ENCODE measurements around the gene DGKD. TPM values are rescaled to one million over a fixed set of nuclear protein-coding genes. Genes with fewer than 3 reads are reported as not detected.
A peak's percentile ranks its signal among the peaks of the same experiment; 100 is the strongest.

Gene DGKD
- total RNA-seq = 100 to 1,000 TPM in 4 of 5 experiments, 10 to 100 TPM in 1; 61.6 to 252 (median 213) TPM
- polyA plus RNA-seq = 10 to 100 TPM; 25.8 to 41.0 TPM
- total RNA-seq = 329 reads per million, percentile 96 among the genes with 10 or more reads in this experiment

GRCh38 chr2:233353769-233354499 is at the start of gene DGKD:
Gene DGKD, plus strand, starts transcription at chr2:233354494. Its CDS starts 25 bp downstream, at chr2:233354519.
- H3K27me3 ChIP-seq (ENCODE audit: control insufficient read depth in 2 of 2, insufficient read depth in 2 of 2, low read length in 2 of 2) = no peaks in the 10 kb centered on the region
- Mint-ChIP-seq H3K36me3 (peaks cover 0 to 23% (median 4%) of the 10 kb centered on the region in 5 donors), H3K4me3 (peak within 1 kb of the TSS; percentile 92 to 98 (median 94)), H3K9me3 (peaks cover 0 to 3% (median 0%) of the 10 kb centered on the region in 11 donors), H3K4me1 (peaks cover 57 to 74% (median 67%) of the 10 kb centered on the region in 7 donors), H3K27me3 (no peaks in the 10 kb centered on the region), H3K27ac (peak within 1 kb of the TSS; percentile 86 to 96 (median 92))
- no peaks in the 10 kb centered on the region for H3K9me3 ChIP-seq (ENCODE audit: control insufficient read depth in 2 of 3, low read length in 3 of 3)
- intact Hi-C loops (cut with micrococcal nuclease) = loop anchor here in 1 of 2 donors (1.0 to 2.0 kb wide), 3 partner anchors 23 to 103 kb away; partner anchors contain the start of gene ATG16L1
- DNase-seq (peak; percentile 42 to 81 (median 69)), ATAC-seq (peak; percentile 96)
- CTCF ChIA-PET = interaction anchor here (0.6 to 1.6 kb wide), 7 partner anchors 22 to 90 kb away, joined by 3 to 10 read pairs (median 4); no protein-coding TSS in a partner anchor
- no peaks in the 10 kb centered on the region for H3K36me3 ChIP-seq (ENCODE audit: control insufficient read depth in 2 of 3, insufficient read depth in 3 of 3, low read length in 3 of 3)
- H3K4me3 ChIP-seq (ENCODE audit: low read length) = peak within 1 kb of the TSS; percentile 83
- POLR2A ChIA-PET = interaction anchor here (0.8 to 1.6 kb wide), 9 partner anchors 11 to 272 kb away, joined by 3 to 13 read pairs (median 3); no protein-coding TSS in a partner anchor
- peak within 1 kb of the TSS; percentile 72 for H3K27ac ChIP-seq (ENCODE audit: low read depth, low read length)
- peaks cover 36 to 42% of the 10 kb centered on the region in 2 donors for H3K4me1 ChIP-seq (ENCODE audit: control insufficient read depth in 2 of 2, insufficient read depth in 2 of 2, low read length in 2 of 2)

- no peak for DNase-seq
- H3K27me3 ChIP-seq (ENCODE audit: control insufficient read depth in 2 of 2, insufficient read depth in 2 of 2, low read length in 2 of 2) = no peaks in the 10 kb centered on the region
- no peak within 1 kb of the TSS for H3K4me3 Mint-ChIP-seq
- no peaks in the 10 kb centered on the region for H3K9me3 Mint-ChIP-seq
- intact Hi-C loops (cut with micrococcal nuclease) = no loop called here
- peaks cover 0 to 9% (median 0%) of the 10 kb centered on the region in 5 donors for H3K27me3 Mint-ChIP-seq
- no peaks in the 10 kb centered on the region for H3K9me3 ChIP-seq (ENCODE audit: control insufficient read depth in 2 of 3, low read length in 3 of 3)
- H3K36me3 ChIP-seq (ENCODE audit: control insufficient read depth in 2 of 3, insufficient read depth in 3 of 3, low read length in 3 of 3) = no peaks in the 10 kb centered on the region
- H3K4me1 Mint-ChIP-seq = peaks cover 0 to 13% (median 4%) of the 10 kb centered on the region in 7 donors
- peak within 1 kb of the TSS in 3 of 9 donors; percentile 27 to 81 (median 31) for H3K27ac Mint-ChIP-seq
- H3K27ac ChIP-seq (ENCODE audit: low read depth, low read length) = no peak within 1 kb of the TSS
- H3K4me1 ChIP-seq (ENCODE audit: control insufficient read depth in 2 of 2, insufficient read depth in 2 of 2, low read length in 2 of 2) = no peaks in the 10 kb centered on the region
- no peaks in the 10 kb centered on the region for H3K36me3 Mint-ChIP-seq
- ATAC-seq = no peak
- POLR2A ChIA-PET = interaction anchor here (0.7 kb wide), 2 partner anchors 18 to 72 kb away, joined by 3 read pairs; no protein-coding TSS in a partner anchor
- CTCF ChIA-PET = interaction anchor here (0.5 kb wide), 1 partner anchor 135 kb away, joined by 4 read pairs; no protein-coding TSS in a partner anchor
- H3K4me3 ChIP-seq (ENCODE audit: low read length) = no peak within 1 kb of the TSS
Observed at GRCh38 chr2:233307565-233307964, 46.7 kb upstream of the DGKD start, which contains the start of gene SAG. Gene SAG, plus strand, starts transcription at chr2:233307816. Its CDS starts 1,374 bp downstream, at chr2:233309190.

- POLR2A ChIA-PET = no interaction called here
- Histone ChIP-seq H3K4me3 (ENCODE audit: low read length) (no peak overlapping the region), H3K27me3 (ENCODE audit: control insufficient read depth in 2 of 2, insufficient read depth in 2 of 2, low read length in 2 of 2) (no peaks in the 10 kb centered on the region), H3K4me1 (ENCODE audit: control insufficient read depth in 2 of 2, insufficient read depth in 2 of 2, low read length in 2 of 2) (no peaks in the 10 kb centered on the region), H3K9me3 (ENCODE audit: control insufficient read depth in 2 of 3, low read length in 3 of 3) (no peaks in the 10 kb centered on the region), H3K36me3 (ENCODE audit: control insufficient read depth in 2 of 3, insufficient read depth in 3 of 3, low read length in 3 of 3) (no peaks in the 10 kb centered on the region), H3K27ac (ENCODE audit: low read depth, low read length) (no peak overlapping the region)
- H3K36me3 Mint-ChIP-seq = no peaks in the 10 kb centered on the region
- peaks cover 0 to 13% (median 5%) of the 10 kb centered on the region in 7 donors for H3K4me1 Mint-ChIP-seq
- no peak overlapping the region for H3K4me3 Mint-ChIP-seq
- CTCF ChIA-PET = no interaction called here
- DNase-seq = no peak
- intact Hi-C loops (cut with micrococcal nuclease) = no loop called here
- peak overlapping the region in 1 of 9 donors; percentile 39 for H3K27ac Mint-ChIP-seq
- no peak for ATAC-seq
- H3K9me3 Mint-ChIP-seq = no peaks in the 10 kb centered on the region
- H3K27me3 Mint-ChIP-seq = peaks cover 0 to 9% (median 0%) of the 10 kb centered on the region in 5 donors
Observed at GRCh38 chr2:233311241-233311926, 42.9 kb upstream of the DGKD start.

- Histone ChIP-seq H3K4me3 (ENCODE audit: low read length) (no peak overlapping the region), H3K4me1 (ENCODE audit: control insufficient read depth in 2 of 2, insufficient read depth in 2 of 2, low read length in 2 of 2) (no peaks in the 10 kb centered on the region), H3K36me3 (ENCODE audit: control insufficient read depth in 2 of 3, insufficient read depth in 3 of 3, low read length in 3 of 3) (no peaks in the 10 kb centered on the region), H3K27me3 (ENCODE audit: control insufficient read depth in 2 of 2, insufficient read depth in 2 of 2, low read length in 2 of 2) (no peaks in the 10 kb centered on the region), H3K9me3 (ENCODE audit: control insufficient read depth in 2 of 3, low read length in 3 of 3) (no peaks in the 10 kb centered on the region), H3K27ac (ENCODE audit: low read depth, low read length) (no peak overlapping the region)
- Mint-ChIP-seq H3K4me3 (peak overlapping the region in 1 of 10 donors; percentile 25), H3K9me3 (no peaks in the 10 kb centered on the region), H3K27me3 (peaks cover 0 to 12% (median 0%) of the 10 kb centered on the region in 5 donors), H3K27ac (peak overlapping the region in 2 of 9 donors; percentile 41 to 43), H3K36me3 (no peaks in the 10 kb centered on the region), H3K4me1 (peaks cover 0 to 13% (median 6%) of the 10 kb centered on the region in 7 donors)
- ATAC-seq (no peak), DNase-seq (no peak)
- ChIA-PET CTCF (no interaction called here), POLR2A (no interaction called here)
- intact Hi-C loops (cut with micrococcal nuclease) = no loop called here
Observed at GRCh38 chr2:233312874-233313273, 41.4 kb upstream of the DGKD start.

- Mint-ChIP-seq H3K9me3 (no peaks in the 10 kb centered on the region), H3K4me1 (peaks cover 0 to 14% (median 6%) of the 10 kb centered on the region in 7 donors), H3K36me3 (no peaks in the 10 kb centered on the region), H3K27me3 (peaks cover 0 to 20% (median 0%) of the 10 kb centered on the region in 5 donors), H3K27ac (peak overlapping the region in 1 of 9 donors; percentile 70), H3K4me3 (no peak overlapping the region)
- no peak overlapping the region for H3K27ac ChIP-seq (ENCODE audit: low read depth, low read length)
- no peak for ATAC-seq
- H3K4me1 ChIP-seq (ENCODE audit: control insufficient read depth in 2 of 2, insufficient read depth in 2 of 2, low read length in 2 of 2) = no peaks in the 10 kb centered on the region
- H3K36me3 ChIP-seq (ENCODE audit: control insufficient read depth in 2 of 3, insufficient read depth in 3 of 3, low read length in 3 of 3) = no peaks in the 10 kb centered on the region
- ChIA-PET POLR2A (interaction anchor here (0.5 kb wide), 1 partner anchor 737 kb away, joined by 3 read pairs; no protein-coding TSS in a partner anchor), CTCF (interaction anchor here (0.6 kb wide), 2 partner anchors 30 to 260 kb away, joined by 3 to 4 read pairs; no protein-coding TSS in a partner anchor)
- H3K4me3 ChIP-seq (ENCODE audit: low read length) = no peak overlapping the region
- H3K9me3 ChIP-seq (ENCODE audit: control insufficient read depth in 2 of 3, low read length in 3 of 3) = no peaks in the 10 kb centered on the region
- intact Hi-C loops (cut with micrococcal nuclease) = no loop called here
- no peaks in the 10 kb centered on the region for H3K27me3 ChIP-seq (ENCODE audit: control insufficient read depth in 2 of 2, insufficient read depth in 2 of 2, low read length in 2 of 2)
- no peak for DNase-seq
Observed at GRCh38 chr2:233314180-233314925, 39.9 kb upstream of the DGKD start.

Measured in naive thymus-derived CD4-positive, alpha-beta T cell (primary cell).